Astrocyte (in vitro differentiated cells and primary cell): Measurements from ENCODE around the gene NUP62. TPM values are rescaled to one million over a fixed set of nuclear protein-coding genes. Genes with fewer than 3 reads are reported as not detected.

ENCODE experiments used
- DNase-seq: peaks from one replicate; pipeline ENCODE4 v3.0.0-alpha.2; 2010; ENCODE audit warnings: low read depth
- FAIRE-seq: peaks from 2 replicates; lab custom pipeline; 2011; peaks lifted over from hg19 to GRCh38; lab: Jason Lieb, UNC
- H2AFZ ChIP-seq: 2 replicates; pipeline ENCODE4 v1.6.0; 2012; ENCODE audit warnings: low read depth, low read length, inconsistent platforms
- H3K27ac ChIP-seq: 2 replicates; pipeline ENCODE4 v1.5.1; 2011; ENCODE audit warnings: low read depth, low read length, inconsistent platforms
- H3K27me3 ChIP-seq: 2 replicates; pipeline ENCODE4 v1.6.0; 2011; ENCODE audit warnings: low read length, inconsistent platforms; ENCODE audit not compliant: insufficient read depth
- H3K36me3 ChIP-seq: 2 replicates; pipeline ENCODE4 v1.5.1; 2011; ENCODE audit warnings: low read length, inconsistent platforms; ENCODE audit not compliant: insufficient read depth
- H3K4me1 ChIP-seq: 2 replicates; pipeline ENCODE4 v1.5.1; 2011; ENCODE audit warnings: low read length, inconsistent platforms; ENCODE audit not compliant: insufficient read depth
- H3K4me2 ChIP-seq: 2 replicates; pipeline ENCODE4 v1.6.0; 2012; ENCODE audit warnings: low read length, inconsistent platforms
- H3K4me3 ChIP-seq: 2 replicates; pipeline ENCODE4 v1.5.1; 2011; ENCODE audit warnings: low read depth, mild to moderate bottlenecking, low read length, inconsistent platforms; ENCODE audit not compliant: insufficient read depth
- H3K79me2 ChIP-seq: 2 replicates; pipeline ENCODE4 v1.6.0; 2012; ENCODE audit warnings: mild to moderate bottlenecking, low read length, inconsistent platforms; ENCODE audit not compliant: insufficient read depth
- H3K9ac ChIP-seq: 2 replicates; pipeline ENCODE4 v1.6.0; 2012; ENCODE audit warnings: mild to moderate bottlenecking, low read length, inconsistent platforms
- H3K9me3 ChIP-seq: 2 replicates; pipeline ENCODE4 v1.5.1; 2012; ENCODE audit warnings: low read depth, mild to moderate bottlenecking, low read length, inconsistent platforms; ENCODE audit not compliant: insufficient read depth
- H4K20me1 ChIP-seq: 2 replicates; pipeline ENCODE4 v1.6.0; 2012; ENCODE audit warnings: low read length, inconsistent platforms; ENCODE audit not compliant: insufficient read depth
- H3K27ac Mint-ChIP-seq: one replicate; pipeline ENCODE4 v1.8.0; 2021; ENCODE audit warnings: mild to moderate bottlenecking, mixed read lengths; ENCODE audit not compliant: unreplicated experiment
- H3K27me3 Mint-ChIP-seq: one replicate; pipeline ENCODE4 v1.8.0; 2021; ENCODE audit warnings: low read depth, mixed read lengths; ENCODE audit not compliant: unreplicated experiment
- H3K36me3 Mint-ChIP-seq: one replicate; pipeline ENCODE4 v1.8.0; 2021; ENCODE audit warnings: low read depth, mixed read lengths; ENCODE audit not compliant: unreplicated experiment
- H3K4me1 Mint-ChIP-seq: one replicate; pipeline ENCODE4 v1.8.0; 2021; ENCODE audit warnings: low read depth, mixed read lengths; ENCODE audit not compliant: unreplicated experiment
- H3K4me3 Mint-ChIP-seq: one replicate; pipeline ENCODE4 v1.8.0; 2021; ENCODE audit warnings: mild to moderate bottlenecking, moderate library complexity, mixed read lengths; ENCODE audit not compliant: unreplicated experiment
- H3K9me3 Mint-ChIP-seq: one replicate; pipeline ENCODE4 v1.8.0; 2021; ENCODE audit warnings: mild to moderate bottlenecking, mixed read lengths; ENCODE audit not compliant: unreplicated experiment
- CTCF ChIP-seq: IDR thresholded peaks from 2 replicates; pipeline ENCODE4 v1.5.1; 2011; ENCODE audit warnings: low read depth, mild to moderate bottlenecking, inconsistent platforms, low read length, moderate library complexity; ENCODE audit not compliant: insufficient read depth
- EZH2 ChIP-seq: IDR thresholded peaks from 2 replicates; pipeline ENCODE4 v1.6.1; 2012; ENCODE audit warnings: mild to moderate bottlenecking, low read length, inconsistent platforms; ENCODE audit not compliant: insufficient read depth
- total RNA-seq: library from RNA; stranded (reverse); gene quantifications from 2 replicates; pipeline ENCODE4 v1.2.1, GENCODE V29; 2021

NUP62 gene
- total RNA-seq, 1 donor from 2014 or later, result 49.5 TPM

GRCh38 chr19:49913720-49914119, 15.6 kb downstream of the NUP62 start:
- Mint-ChIP-seq H3K27ac (no peak overlapping the region), H3K4me1 (peaks cover 10% of the 10 kb centered on the region), H3K4me3 (no peak overlapping the region), H3K36me3 (peaks cover 28% of the 10 kb centered on the region), H3K9me3 (no peaks in the 10 kb centered on the region), H3K27me3 (no peaks in the 10 kb centered on the region)
- Histone ChIP-seq H3K4me3 (no peak overlapping the region), H3K27ac (no peak overlapping the region), H3K79me2 (peaks cover 67% of the 10 kb centered on the region), H3K9ac (no peak overlapping the region), H3K36me3 (peaks cover 14% of the 10 kb centered on the region), H4K20me1 (peaks cover 74% of the 10 kb centered on the region), H2AFZ (no peak overlapping the region), H3K4me1 (no peaks in the 10 kb centered on the region), H3K27me3 (no peaks in the 10 kb centered on the region), H3K4me2 (no peak overlapping the region), H3K9me3 (no peaks in the 10 kb centered on the region)
- DNase-seq, result no peak
- FAIRE-seq, result no peak
- TF ChIP-seq EZH2 (no peak), CTCF (no peak)

- Histone ChIP-seq H3K79me2 (peaks cover 68% of the 10 kb centered on the region), H3K9me3 (no peaks in the 10 kb centered on the region), H3K9ac (no peak overlapping the region), H3K4me1 (no peaks in the 10 kb centered on the region), H3K4me3 (no peak overlapping the region), H3K36me3 (peaks cover 14% of the 10 kb centered on the region), H4K20me1 (peaks cover 74% of the 10 kb centered on the region), H3K27ac (no peak overlapping the region), H2AFZ (no peak overlapping the region), H3K27me3 (no peaks in the 10 kb centered on the region), H3K4me2 (no peak overlapping the region)
- FAIRE-seq (no peak), DNase-seq (no peak)
- Mint-ChIP-seq H3K9me3 (no peaks in the 10 kb centered on the region), H3K4me1 (peaks cover 10% of the 10 kb centered on the region), H3K4me3 (no peak overlapping the region), H3K36me3 (peaks cover 30% of the 10 kb centered on the region), H3K27ac (no peak overlapping the region), H3K27me3 (no peaks in the 10 kb centered on the region)
- no peak for TF ChIP-seq EZH2
- no peak for TF ChIP-seq CTCF
These were observed 16.2 kb downstream of the NUP62 start for GRCh38 chr19:49912965-49913685.
